ENCODE results near the gene B4GALT4. TPM values are rescaled to one million over a fixed set of nuclear protein-coding genes. Genes with fewer than 3 reads are reported as not detected.

B4GALT4 gene
- polyA plus RNA-seq, 2 of the 4 experiments (the other 2 are of a cell fraction) = 101 to 193 TPM

DNA sequence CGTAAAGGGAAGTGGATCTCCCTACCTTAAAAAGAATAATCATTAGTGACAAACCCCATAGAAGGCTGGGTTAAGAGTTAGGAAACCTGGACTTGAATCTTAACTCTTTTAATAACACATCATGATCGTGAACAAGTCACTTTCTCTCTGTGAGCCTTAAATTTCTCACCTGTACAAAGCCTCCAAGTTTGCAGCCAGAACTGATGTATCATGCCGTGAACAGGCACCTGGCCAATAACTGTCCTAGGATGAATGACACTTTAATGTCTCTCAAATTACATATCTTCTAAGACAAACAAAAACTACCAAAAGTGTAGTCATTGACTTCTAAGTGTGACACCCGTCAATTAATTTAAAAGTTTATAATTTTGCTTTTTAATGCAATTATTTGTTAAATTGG, 63.4 kb downstream of the B4GALT4 start:
- TF ChIP-seq, protein P1, sequence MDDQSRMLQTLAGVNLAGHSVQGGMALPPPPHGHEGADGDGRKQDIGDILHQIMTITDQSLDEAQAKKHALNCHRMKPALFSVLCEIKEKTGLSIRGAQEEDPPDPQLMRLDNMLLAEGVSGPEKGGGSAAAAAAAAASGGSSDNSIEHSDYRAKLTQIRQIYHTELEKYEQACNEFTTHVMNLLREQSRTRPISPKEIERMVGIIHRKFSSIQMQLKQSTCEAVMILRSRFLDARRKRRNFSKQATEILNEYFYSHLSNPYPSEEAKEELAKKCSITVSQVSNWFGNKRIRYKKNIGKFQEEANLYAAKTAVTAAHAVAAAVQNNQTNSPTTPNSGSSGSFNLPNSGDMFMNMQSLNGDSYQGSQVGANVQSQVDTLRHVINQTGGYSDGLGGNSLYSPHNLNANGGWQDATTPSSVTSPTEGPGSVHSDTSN (IDR thresholded peaks at IDR 0.05) = no peak
- TF ChIP-seq RAD21 (conservative IDR thresholded peaks at IDR 0.05 in 1 of 2, IDR thresholded peaks at IDR 0.05 in 1 of 2) = no peak
- TF ChIP-seq FOSL2 (IDR thresholded peaks at IDR 0.05) = no peak
- no peak for TF ChIP-seq FOSL2 (CRISPR knock-in tag; IDR thresholded peaks at IDR 0.05)
- TF ChIP-seq EHF (CRISPR knock-in tag; IDR thresholded peaks at IDR 0.05) = no peak
- TF ChIP-seq JUNB (IDR thresholded peaks at IDR 0.05) = no peak
- no peak for TF ChIP-seq ZNF302 (CRISPR knock-in tag; IDR thresholded peaks at IDR 0.05)
- no peak for TF ChIP-seq GATA3 (IDR thresholded peaks at IDR 0.05; ENCODE audit: borderline replicate concordance)
- POLR2A ChIA-PET = interaction anchor here (1.7 kb wide), 1 partner anchor 63 kb away, joined by 8 read pairs; the partner anchor contains the start of gene B4GALT4
- CTCF ChIA-PET = interaction anchor here (0.6 to 1.5 kb wide), 6 partner anchors 24 to 143 kb away, joined by 3 to 4 read pairs (median 4); partner anchors contain the start of genes IGSF11 and TEX55
- H3K27ac ChIP-seq = peak overlapping the region; percentile 91 to 96
- WGBS (ENCODE audit: missing lambda C conversion rate) = 21% methylated on average over 4 of the region's 4 CpGs
- no peak for ATAC-seq
- peaks cover 69% of the 10 kb centered on the region for H3K4me1 ChIP-seq
- peak in 1 of 2 experiments; percentile 35 for DNase-seq (ENCODE audit: low read depth in 1 of 2, low spot score in 1 of 2)
- H3K9me3 ChIP-seq = no peaks in the 10 kb centered on the region
- FAIRE-seq = peak; percentile 61
- H3K4me2 ChIP-seq = peak overlapping the region; percentile 86
- no peak overlapping the region for H3K4me3 ChIP-seq

DNA sequence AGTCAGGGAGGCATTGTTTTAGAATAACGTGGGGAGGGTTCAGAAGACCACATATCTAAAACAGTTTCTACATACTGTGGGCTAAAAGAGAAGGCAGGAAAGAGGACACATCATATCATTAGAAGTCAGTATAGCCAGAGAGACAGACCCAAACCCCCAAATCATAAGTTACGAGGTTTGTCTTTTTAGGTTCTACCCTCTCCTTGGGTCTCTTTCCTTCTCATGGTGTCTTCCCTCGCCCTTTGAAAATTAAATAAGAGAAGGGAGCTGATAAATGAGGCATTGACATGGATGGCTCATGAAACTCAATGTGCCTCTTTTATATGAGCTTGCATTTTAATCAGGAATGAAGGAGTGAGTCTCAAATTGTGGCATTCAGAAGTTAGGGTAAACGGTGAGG, 63.9 kb downstream of the B4GALT4 start:
- TF ChIP-seq ZFP36 (IDR thresholded peaks at IDR 0.05; ENCODE audit: borderline replicate concordance, partially characterized antibody) (no peak), HOXB13 (CRISPR knock-in tag; IDR thresholded peaks at IDR 0.05; ENCODE audit: low read depth) (0 out of 2 replicates have a peak, but pooled peaks have one; percentile 12), HEYL (CRISPR knock-in tag; IDR thresholded peaks at IDR 0.05) (0 out of 2 replicates have a peak, but pooled peaks have one; percentile 11), FOXS1 (CRISPR knock-in tag; IDR thresholded peaks at IDR 0.05) (no peak), SMC3 (IDR thresholded peaks at IDR 0.05) (0 out of 3 replicates have a peak, but pooled peaks have one; percentile 1), FOSB (CRISPR knock-in tag; IDR thresholded peaks at IDR 0.05) (peak; percentile 81), HOXA7 (CRISPR knock-in tag; IDR thresholded peaks at IDR 0.05) (0 out of 2 replicates have a peak, but pooled peaks have one; percentile 72)
- TF ChIP-seq, protein P2, sequence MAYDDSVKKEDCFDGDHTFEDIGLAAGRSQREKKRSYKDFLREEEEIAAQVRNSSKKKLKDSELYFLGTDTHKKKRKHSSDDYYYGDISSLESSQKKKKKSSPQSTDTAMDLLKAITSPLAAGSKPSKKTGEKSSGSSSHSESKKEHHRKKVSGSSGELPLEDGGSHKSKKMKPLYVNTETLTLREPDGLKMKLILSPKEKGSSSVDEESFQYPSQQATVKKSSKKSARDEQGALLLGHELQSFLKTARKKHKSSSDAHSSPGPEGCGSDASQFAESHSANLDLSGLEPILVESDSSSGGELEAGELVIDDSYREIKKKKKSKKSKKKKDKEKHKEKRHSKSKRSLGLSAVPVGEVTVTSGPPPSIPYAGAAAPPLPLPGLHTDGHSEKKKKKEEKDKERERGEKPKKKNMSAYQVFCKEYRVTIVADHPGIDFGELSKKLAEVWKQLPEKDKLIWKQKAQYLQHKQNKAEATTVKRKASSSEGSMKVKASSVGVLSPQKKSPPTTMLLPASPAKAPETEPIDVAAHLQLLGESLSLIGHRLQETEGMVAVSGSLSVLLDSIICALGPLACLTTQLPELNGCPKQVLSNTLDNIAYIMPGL (CRISPR knock-in tag; IDR thresholded peaks at IDR 0.05; ENCODE audit: borderline replicate concordance) = 0 out of 2 replicates have a peak, but pooled peaks have one; percentile 6
- H3K9me3 ChIP-seq = no peaks in the 10 kb centered on the region
- H3K4me1 ChIP-seq = peaks cover 69% of the 10 kb centered on the region
- H3K27ac ChIP-seq = peak overlapping the region; percentile 91 to 96
- ATAC-seq (no peak; a peak in 1 of 6 replicates), FAIRE-seq (no peak), DNase-seq (ENCODE audit: low read depth in 1 of 2, low spot score in 1 of 2) (no peak)
- peak overlapping the region; percentile 86 for H3K4me2 ChIP-seq
- CTCF ChIA-PET = interaction anchor here (0.6 to 1.7 kb wide), 6 partner anchors 23 to 142 kb away, joined by 3 to 6 read pairs (median 4); partner anchors contain the start of genes B4GALT4 and IGSF11
- peak overlapping the region; percentile 19; the same call in 2 of the 3 replicates for H3K4me3 ChIP-seq
- 21% methylated on average over 4 of the region's 4 CpGs for WGBS (ENCODE audit: missing lambda C conversion rate)
- POLR2A ChIA-PET = interaction anchor here (1.7 kb wide), 1 partner anchor 64 kb away, joined by 8 read pairs; the partner anchor contains the start of gene B4GALT4

DNA sequence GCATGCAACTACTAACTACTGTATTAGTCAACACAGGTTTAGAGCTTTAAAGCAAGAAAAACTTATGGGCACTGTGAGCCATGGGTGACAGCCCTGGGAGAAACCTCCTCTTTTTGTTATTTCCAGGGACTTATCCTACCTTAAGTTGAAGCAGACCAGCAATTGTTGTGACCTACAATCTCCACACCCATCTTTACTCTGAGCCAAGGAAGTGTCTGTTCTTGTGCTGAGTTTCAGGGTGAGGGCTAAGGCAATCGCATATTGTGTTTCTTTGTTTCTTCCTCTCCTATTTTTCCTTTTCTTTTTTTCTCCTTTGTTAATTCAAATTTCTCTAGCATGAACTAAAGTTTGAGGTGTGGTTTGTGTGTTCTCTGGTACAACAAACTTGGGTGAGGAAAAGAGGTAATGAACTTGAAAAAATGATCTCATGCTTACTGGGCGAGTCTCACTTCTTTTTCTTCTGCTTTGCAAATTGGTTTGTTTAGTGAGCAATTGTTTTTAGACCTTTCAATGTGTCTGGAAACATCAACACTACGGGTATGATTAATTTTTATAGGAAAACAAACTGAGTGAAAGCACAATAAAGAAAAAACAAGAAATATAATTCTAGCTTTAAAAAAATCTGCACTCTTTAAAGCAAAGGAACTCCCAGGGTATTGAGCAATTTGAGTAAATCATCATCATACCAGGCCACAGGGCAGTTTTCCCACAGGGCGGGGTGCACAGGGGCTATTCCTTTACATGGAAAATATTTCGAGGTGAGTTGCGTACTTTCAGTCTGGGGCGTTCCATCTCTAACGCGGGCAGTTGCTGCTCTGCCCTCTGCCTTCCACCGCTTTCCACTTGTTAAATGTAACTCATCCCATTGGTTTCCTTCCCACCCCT, 64.6 kb downstream of the B4GALT4 start:
- TF ChIP-seq EP300 (IDR thresholded peaks at IDR 0.05) (peak; percentile 26 to 59; a peak in 2 of 5 replicates), SREBF2 (IDR thresholded peaks at IDR 0.05) (no peak), CEBPB (IDR thresholded peaks at IDR 0.05) (peak; percentile 94 to 98), SMC3 (IDR thresholded peaks at IDR 0.05) (peak; percentile 35; the same call in 1 of the 3 replicates), JUN (IDR thresholded peaks at IDR 0.05) (peak; percentile 54 to 75; a peak in 3 of 5 replicates), JUNB (IDR thresholded peaks at IDR 0.05) (peak; percentile 68), GATA3 (IDR thresholded peaks at IDR 0.05; ENCODE audit: borderline replicate concordance) (peak; percentile 65; the same call in 1 of the 2 replicates), NPAS2 (CRISPR knock-in tag; IDR thresholded peaks at IDR 0.05; ENCODE audit: borderline replicate concordance) (no peak), FOSL2 (IDR thresholded peaks at IDR 0.05) (no peak), FOSL2 (CRISPR knock-in tag; IDR thresholded peaks at IDR 0.05) (peak; percentile 76; the same call in 1 of the 2 replicates), RAD21 (conservative IDR thresholded peaks at IDR 0.05 in 1 of 2, IDR thresholded peaks at IDR 0.05 in 1 of 2) (peak in 1 of 2 experiments; percentile 36; a peak in 3 of 5 replicates), CBX2 (IDR thresholded peaks at IDR 0.05; ENCODE audit: borderline replicate concordance, low read depth) (no peak), MYC (IDR thresholded peaks at IDR 0.05; ENCODE audit: borderline replicate concordance, low read length) (0 out of 2 replicates have a peak, but pooled peaks have one; percentile 25), RARB (CRISPR knock-in tag; IDR thresholded peaks at IDR 0.05) (no peak), HOXB13 (CRISPR knock-in tag; IDR thresholded peaks at IDR 0.05; ENCODE audit: low read depth) (0 out of 2 replicates have a peak, but pooled peaks have one; percentile 4), POLR2A (IDR thresholded peaks at IDR 0.05; ENCODE audit: low read length) (peak; percentile 26; the same call in 1 of the 2 replicates)
- TF ChIP-seq, protein P3, sequence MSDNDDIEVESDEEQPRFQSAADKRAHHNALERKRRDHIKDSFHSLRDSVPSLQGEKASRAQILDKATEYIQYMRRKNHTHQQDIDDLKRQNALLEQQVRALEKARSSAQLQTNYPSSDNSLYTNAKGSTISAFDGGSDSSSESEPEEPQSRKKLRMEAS (IDR thresholded peaks at IDR 0.05) = peak; percentile 54
- ChIA-PET CTCF (interaction anchor here (0.7 to 1.7 kb wide), 6 partner anchors 9 to 142 kb away, joined by 3 to 6 read pairs (median 4); partner anchors contain the start of genes B4GALT4, IGSF11 and TEX55), POLR2A (interaction anchor here (1.7 kb wide), 1 partner anchor 65 kb away, joined by 8 read pairs; the partner anchor contains the start of gene B4GALT4)
- WGBS (ENCODE audit: missing lambda C conversion rate) = under 1% methylated on average over 10 of the region's 10 CpGs
- Histone ChIP-seq H3K4me1 (peaks cover 63% of the 10 kb centered on the region), H3K4me2 (peak overlapping the region; percentile 86), H3K27ac (peak overlapping the region; percentile 91 to 96), H3K4me3 (peak overlapping the region; percentile 19; the same call in 2 of the 3 replicates), H3K9me3 (no peaks in the 10 kb centered on the region)
- DNase-seq (ENCODE audit: low read depth in 1 of 2, low spot score in 1 of 2) = peak; percentile 76 to 96
- peak; percentile 95 for FAIRE-seq
- peak; percentile 91 for ATAC-seq

All from A549 (cell line).